ENCODE results near the gene PEF1. TPM values are rescaled to one million over a fixed set of nuclear protein-coding genes. Genes with fewer than 3 reads are reported as not detected.

PEF1 gene
- polyA plus RNA-seq, 1 donor (not counting 4 experiments of a cell fraction or from before 2014, with no cell fraction given) = 72.2 TPM

- Histone ChIP-seq H3K27me3 (ENCODE audit: control insufficient read depth, extremely low read depth, insufficient read depth, low read length) (no peaks in the 10 kb centered on the region), H3K9me3 (ENCODE audit: control insufficient read depth, low read depth, low read length) (no peaks in the 10 kb centered on the region), H3K4me1 (ENCODE audit: control insufficient read depth, extremely low read depth, insufficient read depth, low read length) (peaks cover 56% of the 10 kb centered on the region), H3K79me2 (ENCODE audit: control insufficient read depth, insufficient read depth, low read length) (peaks cover 75% of the 10 kb centered on the region), H3K9me1 (ENCODE audit: control insufficient read depth, extremely low read depth, insufficient read depth, low read length) (no peaks in the 10 kb centered on the region), H4K20me1 (ENCODE audit: control insufficient read depth, extremely low read depth, insufficient read depth, low read length) (peaks cover 7% of the 10 kb centered on the region), H3K27ac (ENCODE audit: control insufficient read depth, insufficient read depth, low read length) (peak overlapping the region; percentile 6), H3K9ac (ENCODE audit: control insufficient read depth, extremely low read depth, insufficient read depth, low read length) (no peak overlapping the region), H3K4me3 (ENCODE audit: control insufficient read depth in 2 of 3, extremely low read depth in 1 of 3, insufficient read depth in 2 of 3, low read depth in 1 of 3, low read length in 3 of 3) (no peak overlapping the region), H2AFZ (ENCODE audit: control insufficient read depth, low read length) (no peak overlapping the region), H3K4me2 (ENCODE audit: control insufficient read depth, extremely low read depth, insufficient read depth, low read depth, low read length) (peak overlapping the region; percentile 4), H3K36me3 (ENCODE audit: control insufficient read depth in 2 of 2, extremely low read depth in 1 of 2, insufficient read depth in 2 of 2, low read length in 2 of 2) (peaks cover 0 to 23% of the 10 kb centered on the region in 2 experiments)
- DNase-seq (ENCODE audit: low read depth, low spot score) (no peak), FAIRE-seq (no peak)
- TF ChIP-seq CTCF (optimal IDR thresholded peaks at IDR 0.05 in 1 of 3, IDR thresholded peaks at IDR 0.05 in 1 of 3, conservative IDR thresholded peaks at IDR 0.05 in 1 of 3; ENCODE audit: extremely low read depth in 1 of 3, insufficient read depth in 2 of 3, low read length in 3 of 3) = no peak
- dilution Hi-C loops (cut with MboI; ENCODE audit: extremely low pct_ligation_motif_present, low sequenced_read_pairs) = no loop called here
Observed at GRCh38 chr1:31640964-31641363, 3.7 kb downstream of the PEF1 start.

- dilution Hi-C loops (cut with MboI; ENCODE audit: extremely low pct_ligation_motif_present, low sequenced_read_pairs) = no loop called here
- H3K9me3 ChIP-seq (ENCODE audit: control insufficient read depth, low read depth, low read length) = no peaks in the 10 kb centered on the region
- TF ChIP-seq CTCF (optimal IDR thresholded peaks at IDR 0.05 in 1 of 3, IDR thresholded peaks at IDR 0.05 in 1 of 3, conservative IDR thresholded peaks at IDR 0.05 in 1 of 3; ENCODE audit: extremely low read depth in 1 of 3, insufficient read depth in 2 of 3, low read length in 3 of 3) (no peak), EZH2 (IDR thresholded peaks at IDR 0.05; ENCODE audit: low read length) (no peak)
- no peak overlapping the region for H3K9ac ChIP-seq (ENCODE audit: control insufficient read depth, extremely low read depth, insufficient read depth, low read length)
- H3K9me1 ChIP-seq (ENCODE audit: control insufficient read depth, extremely low read depth, insufficient read depth, low read length) = no peaks in the 10 kb centered on the region
- peaks cover 56% of the 10 kb centered on the region for H3K4me1 ChIP-seq (ENCODE audit: control insufficient read depth, extremely low read depth, insufficient read depth, low read length)
- H2AFZ ChIP-seq (ENCODE audit: control insufficient read depth, low read length) = no peak overlapping the region
- peaks cover 12% of the 10 kb centered on the region for H4K20me1 ChIP-seq (ENCODE audit: control insufficient read depth, extremely low read depth, insufficient read depth, low read length)
- FAIRE-seq (no peak), DNase-seq (ENCODE audit: low read depth, low spot score) (no peak)
- H3K27me3 ChIP-seq (ENCODE audit: control insufficient read depth, extremely low read depth, insufficient read depth, low read length) = no peaks in the 10 kb centered on the region
- H3K79me2 ChIP-seq (ENCODE audit: control insufficient read depth, insufficient read depth, low read length) = peaks cover 83% of the 10 kb centered on the region
- H3K36me3 ChIP-seq (ENCODE audit: control insufficient read depth in 2 of 2, extremely low read depth in 1 of 2, insufficient read depth in 2 of 2, low read length in 2 of 2) = peaks cover 0 to 26% of the 10 kb centered on the region in 2 experiments
- H3K4me3 ChIP-seq (ENCODE audit: control insufficient read depth in 2 of 3, extremely low read depth in 1 of 3, insufficient read depth in 2 of 3, low read depth in 1 of 3, low read length in 3 of 3) = no peak overlapping the region
- no peak overlapping the region for H3K4me2 ChIP-seq (ENCODE audit: control insufficient read depth, extremely low read depth, insufficient read depth, low read depth, low read length)
- H3K27ac ChIP-seq (ENCODE audit: control insufficient read depth, insufficient read depth, low read length) = peak overlapping the region; percentile 27
Observed at GRCh38 chr1:31640179-31640578, 4.5 kb downstream of the PEF1 start.

Data from keratinocyte (primary cell).